GM10847 (cell line): ENCODE measurements around the gene DGKD.

Source experiments
- POLR2A ChIP-seq: IDR thresholded peaks from 2 replicates; pipeline ENCODE4 v1.6.1; 2011; ENCODE audit not compliant: insufficient read length; ENCODE audit errors: extremely low read depth

Gene DGKD

DNA sequence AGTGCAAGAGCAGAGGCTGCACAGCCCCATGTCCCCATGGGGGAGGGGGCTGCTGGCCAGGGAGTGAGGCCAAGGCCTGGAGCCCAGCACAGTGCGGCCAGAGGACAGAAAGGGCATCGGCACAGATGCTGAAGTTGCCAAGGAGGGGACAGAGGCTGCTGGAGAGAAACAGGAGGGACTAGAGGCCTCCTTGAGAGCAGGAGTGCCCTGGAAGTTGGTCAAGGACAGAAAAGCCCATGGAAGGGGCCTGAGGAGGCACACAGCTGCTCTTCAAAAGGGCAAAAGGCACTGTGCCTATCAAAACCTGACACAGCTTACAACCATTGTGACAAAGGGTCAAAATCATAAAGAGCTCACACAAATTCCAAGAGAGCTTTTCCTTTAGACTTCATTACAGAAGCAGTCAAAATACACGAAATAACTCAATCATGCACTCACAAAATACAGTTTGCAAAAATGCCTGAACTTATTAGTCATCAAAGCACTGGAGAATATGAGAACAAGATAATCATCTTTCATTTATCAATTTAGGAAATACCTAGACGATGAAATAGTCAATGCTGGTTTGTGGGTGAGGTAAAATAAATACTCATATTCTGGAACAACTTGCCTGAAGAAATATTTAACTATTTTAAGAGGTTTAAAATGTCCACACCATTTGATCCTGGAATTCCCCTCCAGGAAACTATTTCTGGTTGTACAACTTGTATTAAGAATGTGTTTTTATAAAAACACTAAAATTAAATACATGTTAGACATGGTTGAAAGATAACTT, 132.7 kb downstream of the DGKD start:
- TF ChIP-seq POLR2A: no peak

DNA sequence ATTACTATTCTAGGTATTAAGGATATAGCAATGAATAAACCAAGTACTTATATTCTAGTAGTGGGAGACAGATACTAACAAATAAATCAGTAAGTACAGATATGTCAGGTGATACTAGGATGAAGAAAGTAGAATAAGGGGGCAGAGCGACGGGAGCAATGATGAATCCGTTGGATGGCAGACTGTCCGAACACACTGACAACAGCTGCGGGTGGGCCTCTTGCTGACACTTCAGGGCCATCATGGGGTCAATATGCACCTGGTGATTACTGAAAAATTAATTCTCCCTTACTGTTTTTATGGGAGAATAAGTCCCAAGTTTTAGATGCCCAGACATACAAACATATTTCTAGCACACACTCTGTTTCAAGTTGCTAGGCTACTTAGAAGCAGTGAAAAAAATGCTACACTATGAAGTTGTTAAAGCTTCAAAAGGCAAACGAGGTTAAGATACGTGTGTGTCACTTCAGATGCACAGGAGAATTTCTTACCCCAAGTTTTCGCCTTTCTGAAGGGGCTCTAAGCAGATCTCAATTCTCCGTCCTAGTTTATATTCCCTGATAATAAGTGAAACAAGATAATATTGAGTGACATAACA, 133.6 kb downstream of the DGKD start:
- no peak for TF ChIP-seq POLR2A

DNA sequence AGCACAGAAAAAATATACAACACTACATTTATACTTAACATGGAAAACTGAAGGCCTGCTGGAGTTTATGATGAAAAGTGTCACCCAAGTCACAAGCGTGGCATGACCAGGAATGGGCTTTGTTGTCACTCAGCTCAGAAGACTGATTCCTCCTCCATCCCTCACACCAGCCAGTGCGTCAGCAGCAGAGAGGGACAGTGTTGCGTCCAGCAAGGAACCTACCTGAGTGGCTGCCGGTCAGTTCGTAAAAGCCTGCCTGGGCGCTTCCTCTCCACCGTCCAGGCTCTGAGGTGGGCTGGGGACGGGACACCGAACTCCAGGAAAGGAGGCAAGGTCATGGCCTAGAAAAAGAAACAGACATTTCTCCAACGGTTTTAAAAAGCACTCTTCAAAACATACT, 134.8 kb downstream of the DGKD start:
- no peak for TF ChIP-seq POLR2A

DNA sequence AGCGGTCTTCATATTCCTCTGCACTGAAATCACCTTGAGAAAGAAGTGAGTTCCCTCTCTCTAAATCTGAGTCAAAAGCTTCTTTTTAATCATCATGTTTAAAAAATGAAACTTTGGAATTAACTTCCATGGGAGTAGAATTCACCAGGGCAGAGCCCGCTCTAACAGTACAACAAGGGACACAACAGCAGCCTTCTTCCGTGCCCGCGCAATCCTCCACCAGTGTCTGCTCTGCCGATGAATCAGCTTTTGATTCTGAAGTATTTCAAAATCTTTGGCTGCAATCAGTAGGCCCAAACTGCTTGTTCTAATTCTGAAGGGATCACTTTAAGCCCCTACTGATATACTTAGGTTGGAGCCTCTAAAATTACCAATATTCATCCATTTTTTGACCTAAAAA, 135.4 kb downstream of the DGKD start:
- no peak for TF ChIP-seq POLR2A

DNA sequence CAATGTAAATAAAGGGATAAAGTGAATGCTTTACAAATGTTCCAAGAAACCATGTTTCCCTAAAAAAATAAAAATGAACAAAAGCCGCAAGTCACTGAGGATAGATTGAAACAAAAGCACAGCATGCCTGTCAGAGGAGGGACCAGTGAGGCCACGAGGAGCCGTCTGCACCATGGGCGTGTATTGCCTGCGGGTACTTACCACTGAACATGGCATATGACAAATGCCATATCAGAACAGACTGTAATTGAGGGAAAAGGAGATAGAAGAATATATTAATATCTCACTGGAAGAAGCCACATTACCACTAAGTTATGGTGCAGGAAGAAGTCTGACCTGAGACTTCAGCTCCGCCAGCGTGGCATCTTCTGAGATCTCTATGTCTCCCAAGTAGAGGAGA, 136.5 kb downstream of the DGKD start:
- no peak for TF ChIP-seq POLR2A

DNA sequence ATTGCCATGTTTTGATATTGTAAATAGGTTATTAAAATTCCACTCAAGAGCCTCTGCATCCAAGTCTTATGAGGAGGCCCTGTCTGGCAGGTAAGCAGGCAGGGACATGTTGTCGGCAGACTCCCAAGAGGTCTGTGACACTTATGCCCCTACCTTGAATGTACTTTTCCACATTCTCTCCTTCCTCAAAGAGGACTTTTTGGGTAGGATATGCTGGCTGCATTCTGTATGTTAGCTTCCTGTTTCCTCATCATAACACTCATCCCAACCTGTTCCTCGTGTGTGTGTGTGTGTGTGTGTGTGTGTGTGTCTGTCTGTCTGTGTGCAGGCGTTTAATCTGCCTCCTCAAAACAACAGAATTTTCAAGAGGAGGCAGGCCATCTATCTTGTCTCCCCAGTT, 137.0 kb downstream of the DGKD start:
- no peak for TF ChIP-seq POLR2A

DNA sequence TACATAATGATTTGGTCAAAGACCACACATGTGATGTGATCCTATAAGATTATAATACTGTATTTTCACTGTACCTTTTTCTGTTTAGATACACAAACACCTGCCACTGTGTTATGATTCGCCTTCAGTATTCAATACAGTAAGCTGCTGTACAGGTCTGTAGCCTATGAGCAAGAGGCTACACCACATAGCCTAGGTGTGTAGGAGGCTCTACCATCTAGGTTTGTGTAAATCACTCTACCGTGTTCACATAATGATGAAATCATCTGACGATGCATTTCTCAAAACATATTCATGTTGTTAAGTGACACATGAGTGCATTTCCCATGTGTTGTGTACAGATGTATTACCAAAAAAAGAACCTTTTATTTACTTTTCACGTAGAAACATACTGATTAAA, 137.8 kb downstream of the DGKD start:
- TF ChIP-seq POLR2A: no peak

DNA sequence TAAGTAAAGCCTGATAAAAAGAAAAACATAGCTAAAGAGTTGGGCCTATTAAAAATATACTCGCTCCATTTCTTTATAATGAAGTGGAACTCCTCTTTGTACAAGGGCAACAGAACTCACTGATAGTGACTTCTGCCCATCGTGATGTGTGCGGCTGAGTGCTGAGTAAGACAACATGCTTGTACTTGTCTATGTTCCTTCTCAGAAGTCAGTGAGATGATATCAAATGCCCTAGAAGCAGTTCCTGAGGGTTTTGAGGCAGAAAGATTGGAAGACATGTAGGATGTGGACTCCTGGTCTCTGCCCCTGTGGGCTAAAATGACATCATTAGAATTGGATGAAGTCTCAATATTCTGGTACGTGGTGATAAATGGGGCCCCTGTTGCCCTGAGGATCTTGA, 138.5 kb downstream of the DGKD start:
- no peak for TF ChIP-seq POLR2A

DNA sequence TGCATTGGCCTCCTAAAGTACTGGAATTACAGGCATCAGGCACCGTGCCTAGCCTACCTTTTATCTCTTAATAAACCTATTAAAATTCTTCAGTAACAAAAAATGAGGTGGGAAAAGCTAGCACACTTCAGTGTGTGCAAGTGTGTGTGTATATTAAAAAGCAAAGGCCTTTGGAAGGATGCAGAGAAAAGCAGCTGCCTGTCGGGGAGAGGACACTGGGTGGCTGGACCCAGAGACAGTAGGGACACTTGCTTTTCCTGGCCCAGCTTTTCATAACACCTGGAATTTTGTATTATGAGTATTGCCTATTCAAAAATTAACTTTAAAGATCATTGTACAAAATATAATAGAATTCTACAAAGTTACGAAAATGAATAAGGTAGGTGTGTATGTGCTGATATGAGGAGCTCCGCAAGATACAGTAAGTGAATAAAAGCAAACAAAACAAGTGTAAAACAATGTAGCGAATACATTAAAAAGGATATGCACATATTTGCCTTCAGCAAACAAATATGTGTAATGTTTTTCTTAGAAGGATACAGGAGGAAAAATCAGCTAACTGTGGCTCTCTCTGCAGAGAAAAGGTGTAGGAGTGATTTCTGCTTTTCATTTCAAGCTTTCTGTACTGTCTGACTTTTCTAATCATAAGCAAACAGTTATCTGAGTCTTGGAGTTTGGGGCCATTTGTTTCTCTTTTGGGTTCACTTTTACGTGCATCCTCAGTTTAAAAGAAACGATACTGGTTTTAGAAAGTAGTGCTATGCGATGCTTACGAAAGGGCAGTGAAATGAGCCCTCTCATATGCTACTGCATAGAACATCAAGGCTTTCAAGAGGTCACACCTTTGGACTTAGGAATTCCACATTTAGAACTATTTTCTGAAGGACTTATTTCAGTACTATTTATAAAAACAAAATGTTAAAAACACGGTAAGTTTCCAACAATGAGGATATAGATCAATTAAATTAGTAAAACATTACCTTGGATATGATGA, 141.5 kb downstream of the DGKD start:
- TF ChIP-seq POLR2A: no peak

DNA sequence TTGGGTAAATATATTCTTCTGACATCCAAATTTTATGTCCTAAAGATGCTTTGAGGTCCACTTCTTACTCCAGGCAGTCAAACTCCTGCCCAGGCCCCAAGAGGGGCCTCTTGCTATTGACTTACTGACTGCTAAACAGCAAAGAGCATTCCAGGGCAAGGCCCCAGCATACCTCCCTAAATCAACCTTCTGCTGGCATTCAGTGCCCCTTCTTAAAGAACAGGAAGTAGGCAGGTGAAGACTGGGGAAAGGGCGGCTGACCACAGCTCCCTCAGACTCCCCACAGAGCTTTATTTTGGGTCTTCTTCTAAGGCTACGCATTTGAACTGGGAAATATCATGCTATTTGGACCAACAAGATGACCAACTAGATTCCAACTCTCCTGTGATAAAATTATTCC, 143.4 kb downstream of the DGKD start:
- no peak for TF ChIP-seq POLR2A

DNA sequence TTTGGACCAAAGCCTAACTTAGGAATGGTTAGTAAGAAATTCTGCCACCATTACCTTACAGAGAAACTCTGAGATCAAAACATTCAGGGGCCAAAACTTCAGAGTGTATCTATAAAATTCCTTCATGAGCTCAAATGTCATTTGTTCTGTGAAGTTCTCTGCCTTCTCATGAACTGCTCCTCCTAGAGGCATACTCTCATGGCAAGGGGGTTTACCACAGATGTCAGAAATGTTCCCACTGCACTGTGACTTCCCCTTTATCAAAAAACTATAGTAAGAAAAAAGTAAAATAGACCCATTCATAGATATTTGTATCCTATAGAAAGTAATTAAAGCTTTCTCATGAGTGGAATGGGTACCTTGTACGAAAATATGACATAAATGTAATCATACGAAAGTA, 143.8 kb downstream of the DGKD start:
- no peak for TF ChIP-seq POLR2A

DNA sequence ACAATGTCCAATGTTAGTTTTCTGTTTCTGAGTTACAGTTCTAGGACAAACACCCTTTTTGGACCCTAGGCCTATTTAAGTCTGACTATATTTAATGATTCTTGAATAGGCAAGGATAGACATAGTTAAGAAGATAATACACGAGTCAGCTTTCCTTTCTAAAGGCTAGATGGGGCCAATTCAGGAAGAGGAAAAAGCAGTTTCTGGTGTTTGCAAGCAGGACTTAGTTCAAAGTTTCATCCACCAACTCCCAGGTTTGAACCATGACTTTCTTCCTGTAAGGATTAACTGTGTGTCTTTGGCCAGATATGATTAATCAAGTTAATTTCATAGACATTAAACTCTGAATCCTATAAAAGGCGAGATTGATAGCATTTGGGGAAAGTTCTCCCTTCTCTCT, 145.6 kb downstream of the DGKD start:
- TF ChIP-seq POLR2A: no peak

DNA sequence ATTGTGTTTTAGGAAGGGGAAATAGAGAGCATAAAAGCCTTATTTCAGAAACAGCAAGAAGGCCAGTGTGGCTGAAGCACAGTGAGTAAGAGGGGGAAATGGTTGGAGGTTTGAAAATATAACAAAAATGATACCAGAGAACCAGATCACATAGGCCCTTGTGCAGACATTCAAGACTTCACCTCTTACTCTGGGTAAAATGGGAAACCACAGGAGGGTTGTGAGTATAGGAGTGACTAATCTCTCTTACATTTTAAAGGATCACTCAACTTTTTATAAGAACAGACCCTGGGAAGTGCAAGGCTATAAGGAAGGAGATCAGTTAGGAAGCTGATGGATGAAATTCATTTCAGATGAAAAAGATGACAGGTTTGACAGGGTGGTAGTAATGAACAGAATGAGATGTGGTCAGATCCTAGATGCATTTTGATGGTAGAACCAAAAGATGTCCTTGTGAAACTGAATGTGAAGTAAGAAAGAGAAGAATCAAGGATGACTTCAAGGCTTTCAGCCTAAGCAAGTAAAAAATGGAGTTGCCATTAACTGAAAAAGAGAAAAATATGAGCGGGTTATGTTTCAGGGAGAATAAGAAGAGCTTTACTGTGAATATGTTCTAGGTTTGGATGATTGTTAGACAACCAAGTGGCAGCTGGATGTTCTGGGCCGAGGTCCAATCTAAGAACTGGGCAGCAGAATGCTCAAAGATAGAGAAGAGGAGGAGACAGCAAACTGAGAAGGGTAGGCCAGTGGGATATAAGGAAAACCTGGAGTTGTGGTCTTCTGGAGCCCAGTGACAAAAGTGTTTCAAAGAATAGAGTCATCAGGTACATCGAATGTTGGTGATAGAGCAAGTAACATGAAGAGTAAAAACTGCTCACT, 147.1 kb downstream of the DGKD start:
- TF ChIP-seq POLR2A: no peak

DNA sequence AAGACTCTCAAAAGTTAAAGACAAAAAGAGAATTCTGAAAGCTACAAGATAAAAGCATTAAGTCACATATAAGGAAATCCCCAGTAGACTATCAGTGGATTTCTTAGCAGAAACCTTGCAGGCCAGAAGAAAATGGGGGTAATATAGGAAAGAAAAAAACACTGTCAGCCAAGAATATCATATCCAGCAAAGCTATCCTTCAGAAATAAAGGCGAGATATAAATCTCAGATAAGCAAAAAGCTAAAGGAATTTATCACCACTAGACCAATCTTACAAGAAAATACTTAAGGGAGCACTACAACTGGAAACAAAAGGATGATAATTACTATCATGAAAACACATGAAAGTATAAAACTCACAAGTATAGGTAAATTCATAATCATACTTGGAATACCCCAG, 149.2 kb downstream of the DGKD start:
- TF ChIP-seq POLR2A: no peak
